HEK293T (cell line): Measurements from ENCODE around the gene ZXDC.

Experiments used
- ARNT ChIP-seq: fragments of 450-650 bp; IDR thresholded peaks from 2 replicates; pipeline ENCODE4 v1.6.1; 2017; ENCODE audit warnings: mild to moderate bottlenecking
- BHLHE40 ChIP-seq: fragments of 450-650 bp; IDR thresholded peaks from 2 replicates; pipeline ENCODE4 v1.6.1; 2016; ENCODE audit warnings: mild to moderate bottlenecking, moderate library complexity, borderline replicate concordance
- CTBP1 ChIP-seq: fragments of 450-650 bp; IDR thresholded peaks from 2 replicates; pipeline ENCODE4 v1.6.1; 2016; ENCODE audit warnings: borderline replicate concordance
- FOXM1 ChIP-seq: fragments of 450-650 bp; IDR thresholded peaks from 2 replicates; pipeline ENCODE4 v1.6.1; 2017; ENCODE audit warnings: mild to moderate bottlenecking, borderline replicate concordance
- HDGF ChIP-seq: fragments of 450-650 bp; IDR thresholded peaks from 2 replicates; pipeline ENCODE4 v1.6.1; 2017; ENCODE audit warnings: antibody characterized with exemption, borderline replicate concordance
- L3MBTL2 ChIP-seq: fragments of 450-650 bp; conservative IDR thresholded peaks from 2 replicates; pipeline ENCODE4 v1.6.1; 2016; ENCODE audit warnings: mild to moderate bottlenecking
- LEF1 ChIP-seq: fragments of 450-650 bp; IDR thresholded peaks from 2 replicates; pipeline ENCODE4 v1.6.1; 2017; ENCODE audit warnings: mild to moderate bottlenecking, borderline replicate concordance
- NFRKB ChIP-seq: fragments of 450-650 bp; IDR thresholded peaks from 2 replicates; pipeline ENCODE4 v1.6.1; 2016; ENCODE audit warnings: mild to moderate bottlenecking, moderate library complexity
- SP1 ChIP-seq: fragments of 450-650 bp; IDR thresholded peaks from 2 replicates; pipeline ENCODE4 v1.6.1; 2017
- TARDBP ChIP-seq: fragments of 450-650 bp; IDR thresholded peaks from 2 replicates; pipeline ENCODE4 v1.6.1; 2016
- ZNF384 ChIP-seq: fragments of 450-650 bp; IDR thresholded peaks from 2 replicates; pipeline ENCODE4 v1.6.1; 2016

GRCh38 chr3:126395846-126396513, 79.7 kb downstream of the ZXDC start:
- no peak for TF ChIP-seq SP1
- no peak for TF ChIP-seq NFRKB
- TF ChIP-seq LEF1: no peak
- TF ChIP-seq HDGF: no peak
- TF ChIP-seq ZNF384: no peak
- no peak for TF ChIP-seq ARNT
- TF ChIP-seq L3MBTL2: no peak
- TF ChIP-seq BHLHE40: no peak
- TF ChIP-seq CTBP1: no peak
- no peak for TF ChIP-seq FOXM1
- no peak for TF ChIP-seq TARDBP
